PC-3 (cell line): ENCODE data around the gene MAPK7. TPM values are rescaled to one million over a fixed set of nuclear protein-coding genes. Genes with fewer than 3 reads are reported as not detected.
A peak's percentile ranks its signal among the peaks of the same experiment; 100 is the strongest.

ENCODE experiments used
- ATAC-seq: fragments of 200-7000 bp; cut with Tn5 transposase; 2 replicates; pipeline ENCODE4 v1.9.1; 2020; ENCODE audit warnings: mild to moderate bottlenecking, moderate library complexity
- BruUV-seq: library from RNA; stranded (reverse); fragments of 400-500 nt; replicated peaks from 2 replicates; lab custom pipeline; 2021; lab: Mats Ljungman, UMichigan
- CTCF ChIA-PET: fragments of 300-600 bp; sonication (Branson Sonifier 250); formaldehyde crosslinking; loops from one replicate; lab custom pipeline; 2022; ENCODE audit warnings: antibody characterized with exemption; lab: Charles Lee
- POLR2A ChIA-PET: fragments of 300-600 bp; sonication (Branson Sonifier 250); formaldehyde crosslinking; loops from one replicate; lab custom pipeline; 2022; ENCODE audit warnings: antibody characterized with exemption; ENCODE audit not compliant: unreplicated experiment; lab: Charles Lee
- DNase-seq: peaks from one replicate; pipeline ENCODE4 v3.0.0-alpha.2; 2015
- H2AFZ ChIP-seq: fragments of 300-600 bp; sonication (generic); 2 replicates; pipeline ENCODE4 v1.6.0; 2016; ENCODE audit warnings: antibody characterized with exemption, low read length
- H3F3A ChIP-seq: fragments of 300-600 bp; sonication (generic); one replicate; pipeline ENCODE4 v1.6.0; 2017; ENCODE audit warnings: antibody characterized with exemption, low read length, control low read depth, mild to moderate bottlenecking; ENCODE audit not compliant: unreplicated experiment
- H3K27ac ChIP-seq: fragments of 300-600 bp; sonication (generic); 2 replicates; pipeline ENCODE4 v1.5.1; 2016; ENCODE audit warnings: mild to moderate bottlenecking, low read length
- H3K27me3 ChIP-seq: fragments of 300-600 bp; sonication (generic); 2 replicates; pipeline ENCODE4 v1.6.1; 2016; ENCODE audit warnings: low read length, mixed read lengths
- H3K36me3 ChIP-seq: fragments of 300-600 bp; sonication (generic); 2 replicates; pipeline ENCODE4 v1.6.1; 2016; ENCODE audit warnings: low read depth, mixed run types, low read length, mixed read lengths
- H3K4me1 ChIP-seq: fragments of 300-600 bp; sonication (generic); 2 replicates; pipeline ENCODE4 v1.5.1; 2016; ENCODE audit warnings: low read length; ENCODE audit not compliant: insufficient read depth
- H3K4me2 ChIP-seq: fragments of 300-600 bp; sonication (generic); 2 replicates; pipeline ENCODE4 v1.6.0; 2016; ENCODE audit warnings: low read length
- H3K4me3 ChIP-seq: fragments of 300-600 bp; sonication (generic); 2 replicates; pipeline ENCODE4 v1.5.1; 2016; ENCODE audit warnings: mild to moderate bottlenecking, low read length, mixed read lengths
- H3K79me2 ChIP-seq: fragments of 300-600 bp; sonication (generic); 2 replicates; pipeline ENCODE4 v1.6.1; 2017; ENCODE audit warnings: low read length, mixed read lengths
- H3K9ac ChIP-seq: fragments of 300-600 bp; sonication (generic); 2 replicates; pipeline ENCODE4 v1.6.0; 2016; ENCODE audit warnings: mild to moderate bottlenecking, low read length
- H3K9me2 ChIP-seq: fragments of 300-600 bp; sonication (generic); replicated peaks from 2 replicates; pipeline ENCODE4 v1.6.1; 2016; ENCODE audit warnings: mixed run types, low read length, mixed read lengths
- H3K9me3 ChIP-seq: fragments of 300-600 bp; sonication (generic); 2 replicates; pipeline ENCODE4 v1.6.1; 2016; ENCODE audit warnings: low read length, mixed read lengths
- H4K20me1 ChIP-seq: fragments of 300-600 bp; sonication (generic); 2 replicates; pipeline ENCODE4 v1.6.1; 2016; ENCODE audit warnings: low read length, mixed read lengths
- EZH2 ChIP-seq: fragments of 300-600 bp; sonication (generic); IDR thresholded peaks from one replicate; pipeline ENCODE4 v1.6.1; 2017; ENCODE audit warnings: antibody characterized with exemption, mild to moderate bottlenecking, low read length; ENCODE audit not compliant: unreplicated experiment
- EZH2phosphoT487 ChIP-seq: fragments of 300-600 bp; sonication (generic); IDR thresholded peaks from 2 replicates; pipeline ENCODE4 v1.6.1; 2018; ENCODE audit warnings: mild to moderate bottlenecking, antibody characterized with exemption, low read length, borderline replicate concordance
- intact Hi-C: fragments of 100-400 bp; cut with micrococcal nuclease; formaldehyde crosslinking; loops from 2 replicates; pipeline ENCODE4 v1.9.0; 2023
- total RNA-seq: library from RNA; depleted of rRNA; stranded (reverse); fragments of >200 nt; gene quantifications from 2 replicates; pipeline ENCODE4 v1.2.3, GENCODE V29; 2014
- TF ChIP-seq, protein P1 (sequence below): fragments of 300-600 bp; sonication (generic); conservative IDR thresholded peaks from 2 replicates; pipeline ENCODE4 v1.5.1; 2017; ENCODE audit warnings: antibody characterized with exemption, low read depth, mild to moderate bottlenecking, low read length

Gene MAPK7
- total RNA-seq, 1 experiment from 2014 or later: 9.8 TPM

DNA sequence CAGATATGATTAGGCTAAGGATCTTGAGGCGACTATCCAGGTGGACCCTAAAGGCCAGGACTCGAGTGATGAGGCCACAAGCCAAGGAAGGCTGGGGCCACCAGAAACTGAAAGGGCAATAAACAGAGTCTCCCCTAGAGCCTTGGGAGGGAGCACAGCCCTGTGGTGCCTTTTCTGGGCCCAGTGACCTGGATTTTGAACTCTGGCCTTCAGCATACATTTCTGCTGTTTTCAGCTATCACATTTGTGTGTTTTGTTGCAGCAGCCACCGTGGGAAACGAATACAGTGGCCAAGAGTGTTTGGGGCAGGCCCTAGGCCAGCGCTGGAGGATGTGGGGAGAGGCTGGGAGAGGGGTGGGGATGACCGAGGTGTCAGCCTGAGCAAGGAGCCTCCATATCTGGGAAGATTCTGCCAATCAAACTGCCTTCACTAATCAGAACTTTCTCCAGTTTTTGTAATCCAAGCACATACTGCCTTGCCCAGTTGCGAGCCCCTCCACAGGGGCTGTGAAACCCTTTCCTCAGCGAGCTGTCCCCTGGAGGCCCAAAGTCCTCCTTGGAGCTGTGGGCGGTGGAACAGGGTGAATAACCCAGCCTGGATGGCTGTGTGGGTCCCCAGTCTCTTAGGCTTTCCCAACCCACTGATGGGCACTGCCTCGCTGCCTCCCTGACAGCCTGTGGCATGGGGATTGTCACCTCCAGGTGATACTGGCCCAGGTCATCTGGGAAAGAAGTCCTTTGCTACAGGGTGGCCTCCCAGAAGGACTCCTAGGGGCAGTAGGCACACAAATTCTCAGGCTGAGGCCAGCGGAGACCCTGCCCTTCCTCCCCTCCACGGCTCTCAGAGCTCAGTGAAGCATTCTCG lies 32.6 kb upstream of the MAPK7 start:
- H3K27ac ChIP-seq: peak overlapping the region; percentile 78
- intact Hi-C loops: no loop called here
- H3K4me3 ChIP-seq: no peak overlapping the region
- H3K79me2 ChIP-seq: no peaks in the 10 kb centered on the region
- no peaks in the 10 kb centered on the region for H3K36me3 ChIP-seq
- H3F3A ChIP-seq: no peaks in the 10 kb centered on the region
- H3K27me3 ChIP-seq: no peaks in the 10 kb centered on the region
- DNase-seq (no peak), ATAC-seq (no peak)
- H3K4me1 ChIP-seq: peaks cover 30% of the 10 kb centered on the region
- ChIA-PET POLR2A (no interaction called here), CTCF (no interaction called here)
- peak overlapping the region; percentile 21; the same call in 1 of the 2 replicates for H3K9ac ChIP-seq
- no peaks in the 10 kb centered on the region for H3K9me2 ChIP-seq
- TF ChIP-seq, protein P1, sequence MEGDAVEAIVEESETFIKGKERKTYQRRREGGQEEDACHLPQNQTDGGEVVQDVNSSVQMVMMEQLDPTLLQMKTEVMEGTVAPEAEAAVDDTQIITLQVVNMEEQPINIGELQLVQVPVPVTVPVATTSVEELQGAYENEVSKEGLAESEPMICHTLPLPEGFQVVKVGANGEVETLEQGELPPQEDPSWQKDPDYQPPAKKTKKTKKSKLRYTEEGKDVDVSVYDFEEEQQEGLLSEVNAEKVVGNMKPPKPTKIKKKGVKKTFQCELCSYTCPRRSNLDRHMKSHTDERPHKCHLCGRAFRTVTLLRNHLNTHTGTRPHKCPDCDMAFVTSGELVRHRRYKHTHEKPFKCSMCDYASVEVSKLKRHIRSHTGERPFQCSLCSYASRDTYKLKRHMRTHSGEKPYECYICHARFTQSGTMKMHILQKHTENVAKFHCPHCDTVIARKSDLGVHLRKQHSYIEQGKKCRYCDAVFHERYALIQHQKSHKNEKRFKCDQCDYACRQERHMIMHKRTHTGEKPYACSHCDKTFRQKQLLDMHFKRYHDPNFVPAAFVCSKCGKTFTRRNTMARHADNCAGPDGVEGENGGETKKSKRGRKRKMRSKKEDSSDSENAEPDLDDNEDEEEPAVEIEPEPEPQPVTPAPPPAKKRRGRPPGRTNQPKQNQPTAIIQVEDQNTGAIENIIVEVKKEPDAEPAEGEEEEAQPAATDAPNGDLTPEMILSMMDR: no peak
- TF ChIP-seq EZH2 (no peak), EZH2phosphoT487 (no peak)
- no TSS peak for BruUV-seq
- no peak overlapping the region for H3K4me2 ChIP-seq
- H4K20me1 ChIP-seq: no peaks in the 10 kb centered on the region
- no peak overlapping the region for H2AFZ ChIP-seq
- H3K9me3 ChIP-seq: no peaks in the 10 kb centered on the region

DNA sequence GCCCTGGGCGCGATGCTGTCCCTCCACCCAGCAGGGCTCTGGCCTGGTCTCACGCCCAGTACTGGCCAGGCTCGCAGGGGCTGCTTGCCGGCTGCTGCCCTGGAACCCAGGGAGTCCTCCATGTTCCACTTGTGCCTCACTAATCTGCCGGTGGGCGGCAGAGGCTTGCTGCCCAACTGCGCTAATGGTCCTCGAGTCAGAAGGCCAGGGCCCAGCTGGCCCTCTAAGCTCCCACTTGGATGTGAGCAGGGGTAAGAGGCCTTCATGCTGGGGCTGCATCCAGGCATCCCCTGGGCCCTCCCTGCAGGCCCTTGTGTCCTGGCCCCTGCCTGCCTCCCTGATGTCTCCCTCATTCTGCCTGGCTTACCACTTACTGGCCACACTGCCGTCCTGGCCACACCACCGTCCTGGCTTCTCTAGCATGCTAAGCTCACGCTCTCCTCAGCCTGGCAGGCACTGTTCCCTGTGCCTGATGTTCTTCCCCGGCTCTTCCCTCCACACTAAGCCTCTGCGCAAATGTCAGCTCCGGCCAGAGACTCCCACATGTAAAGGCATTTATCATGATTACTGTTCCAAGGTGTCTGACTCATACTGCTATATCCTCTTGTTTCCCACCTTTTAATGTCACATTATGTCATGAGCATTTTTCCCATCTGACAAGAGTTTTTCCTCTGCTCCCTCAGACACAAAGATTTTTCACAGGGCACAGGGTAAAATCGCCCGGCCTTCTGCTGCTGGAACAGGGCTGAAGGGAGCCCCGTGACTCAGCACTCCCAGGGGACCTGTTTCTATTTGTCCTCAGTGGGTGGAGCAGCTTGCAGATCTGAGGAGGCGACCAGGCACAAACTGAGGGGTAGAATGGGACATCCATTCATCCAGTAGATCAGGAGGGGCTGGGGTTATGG lies 31.7 kb upstream of the MAPK7 start:
- Histone ChIP-seq H3K27ac (peak overlapping the region; percentile 78), H3K4me3 (no peak overlapping the region), H3F3A (no peaks in the 10 kb centered on the region), H3K36me3 (no peaks in the 10 kb centered on the region), H2AFZ (peak overlapping the region; percentile 26), H3K4me1 (peaks cover 30% of the 10 kb centered on the region), H3K27me3 (no peaks in the 10 kb centered on the region), H3K4me2 (peak overlapping the region; percentile 23), H4K20me1 (no peaks in the 10 kb centered on the region), H3K9me2 (no peaks in the 10 kb centered on the region), H3K79me2 (no peaks in the 10 kb centered on the region), H3K9me3 (no peaks in the 10 kb centered on the region), H3K9ac (peak overlapping the region; percentile 21)
- ATAC-seq: peak; percentile 82
- peak; percentile 82 for DNase-seq
- CTCF ChIA-PET: interaction anchor here (0.6 kb wide), 1 partner anchor 71 kb away, joined by 5 read pairs; no protein-coding TSS in a partner anchor
- intact Hi-C loops: no loop called here
- POLR2A ChIA-PET: no interaction called here
- TF ChIP-seq, protein P1: no peak
- no peak for TF ChIP-seq EZH2phosphoT487
- no peak for TF ChIP-seq EZH2
- BruUV-seq: no TSS peak
